Measurements from ENCODE around the gene TFAP2B.

Gene TFAP2B

DNA sequence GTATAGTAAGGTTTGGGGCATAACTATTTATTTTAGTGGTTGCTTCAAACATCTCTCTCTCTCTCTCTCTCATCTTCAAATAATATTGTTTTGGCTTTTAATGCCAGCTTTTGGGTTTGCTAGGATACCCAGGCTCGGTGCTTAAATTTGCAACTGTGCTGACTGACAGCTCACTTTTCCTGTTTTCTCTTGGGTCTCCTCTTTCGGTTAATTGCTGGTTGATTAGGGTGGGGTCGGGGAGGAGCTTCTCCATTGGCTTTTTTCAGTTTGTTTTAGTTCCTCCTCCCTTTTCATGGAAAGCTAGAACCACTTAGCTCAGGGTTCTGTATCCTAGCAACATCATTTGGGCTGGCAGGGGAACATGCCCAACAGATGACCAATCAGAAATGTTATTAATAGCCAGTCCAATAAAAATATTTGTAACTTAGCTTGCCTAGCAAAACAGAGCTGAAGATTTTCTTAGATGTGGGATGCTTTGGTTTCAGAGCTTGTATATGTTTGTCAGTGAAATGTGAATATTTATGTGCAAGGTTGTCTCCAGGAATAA lies 11.3 kb downstream of the TFAP2B start:
- Histone ChIP-seq H3K4me3 (no peak overlapping the region), H3K9me3 (no peaks in the 10 kb centered on the region), H3K27me3 (peaks cover 0 to 71% of the 10 kb centered on the region in 2 donors), H3K4me1 (no peaks in the 10 kb centered on the region), H3K36me3 (no peaks in the 10 kb centered on the region), H3K27ac (no peak overlapping the region)
- intact Hi-C loops (cut with DNase I; ENCODE audit: low total_unique reads) = loop anchor here (10.0 kb wide), 1 partner anchor 1485 kb away; no protein-coding TSS in a partner anchor
- DNase-seq = no peak
- TF ChIP-seq, protein P1, sequence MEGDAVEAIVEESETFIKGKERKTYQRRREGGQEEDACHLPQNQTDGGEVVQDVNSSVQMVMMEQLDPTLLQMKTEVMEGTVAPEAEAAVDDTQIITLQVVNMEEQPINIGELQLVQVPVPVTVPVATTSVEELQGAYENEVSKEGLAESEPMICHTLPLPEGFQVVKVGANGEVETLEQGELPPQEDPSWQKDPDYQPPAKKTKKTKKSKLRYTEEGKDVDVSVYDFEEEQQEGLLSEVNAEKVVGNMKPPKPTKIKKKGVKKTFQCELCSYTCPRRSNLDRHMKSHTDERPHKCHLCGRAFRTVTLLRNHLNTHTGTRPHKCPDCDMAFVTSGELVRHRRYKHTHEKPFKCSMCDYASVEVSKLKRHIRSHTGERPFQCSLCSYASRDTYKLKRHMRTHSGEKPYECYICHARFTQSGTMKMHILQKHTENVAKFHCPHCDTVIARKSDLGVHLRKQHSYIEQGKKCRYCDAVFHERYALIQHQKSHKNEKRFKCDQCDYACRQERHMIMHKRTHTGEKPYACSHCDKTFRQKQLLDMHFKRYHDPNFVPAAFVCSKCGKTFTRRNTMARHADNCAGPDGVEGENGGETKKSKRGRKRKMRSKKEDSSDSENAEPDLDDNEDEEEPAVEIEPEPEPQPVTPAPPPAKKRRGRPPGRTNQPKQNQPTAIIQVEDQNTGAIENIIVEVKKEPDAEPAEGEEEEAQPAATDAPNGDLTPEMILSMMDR (IDR thresholded peaks at IDR 0.05) = no peak

DNA sequence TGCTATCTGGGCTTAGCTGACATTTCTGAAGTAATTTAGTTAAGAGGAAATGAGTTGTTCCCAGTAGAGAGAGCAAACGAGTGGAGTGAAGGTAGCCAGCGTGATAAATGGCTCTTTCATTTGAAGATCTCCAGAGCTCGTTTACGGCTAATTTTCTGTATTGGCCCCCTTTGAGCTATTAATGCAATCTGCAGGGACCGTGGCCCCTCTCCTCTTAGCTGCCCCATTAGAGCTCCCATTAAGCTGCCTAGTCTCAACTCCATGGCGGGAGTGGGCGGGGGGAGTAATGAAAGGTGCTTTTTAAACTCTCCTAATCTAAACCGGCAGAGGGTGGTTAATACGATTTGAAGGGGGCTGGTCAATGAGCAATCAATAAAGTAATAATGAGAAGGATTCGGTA lies 12.5 kb downstream of the TFAP2B start:
- H3K4me3 ChIP-seq = no peak overlapping the region
- no peaks in the 10 kb centered on the region for H3K9me3 ChIP-seq
- peaks cover 0 to 71% of the 10 kb centered on the region in 2 donors for H3K27me3 ChIP-seq
- intact Hi-C loops (cut with DNase I; ENCODE audit: low total_unique reads) = no loop called here
- TF ChIP-seq, protein P1 (IDR thresholded peaks at IDR 0.05) = no peak
- DNase-seq = no peak
- no peak overlapping the region for H3K27ac ChIP-seq
- H3K4me1 ChIP-seq = no peaks in the 10 kb centered on the region
- H3K36me3 ChIP-seq = peaks cover 0 to under 1% (median 0%) of the 10 kb centered on the region in 3 donors

DNA sequence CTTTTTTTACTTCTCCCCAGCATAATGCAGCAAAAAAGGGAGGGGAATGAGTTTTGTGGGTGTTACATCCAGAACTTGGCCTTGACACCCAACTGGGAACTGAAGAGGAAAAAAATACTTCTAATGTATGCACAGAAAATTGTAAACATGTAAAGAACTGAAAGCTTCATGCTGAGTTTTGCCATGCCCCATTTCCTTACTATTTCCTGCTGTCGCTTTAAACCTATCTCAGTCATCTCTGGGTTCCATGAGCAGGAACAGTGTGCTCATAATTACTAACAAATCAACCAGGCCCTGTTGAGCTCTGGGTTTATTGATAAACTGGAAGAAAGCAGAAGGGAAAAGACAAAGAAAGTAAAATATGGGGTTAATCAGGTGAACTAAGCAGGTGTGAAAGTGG lies 14.2 kb downstream of the TFAP2B start:
- Histone ChIP-seq H3K4me3 (no peak overlapping the region), H3K4me1 (no peaks in the 10 kb centered on the region), H3K27me3 (peaks cover 0 to 71% of the 10 kb centered on the region in 2 donors), H3K9me3 (no peaks in the 10 kb centered on the region), H3K36me3 (peaks cover 0 to 3% (median 0%) of the 10 kb centered on the region in 3 donors), H3K27ac (no peak overlapping the region)
- TF ChIP-seq, protein P1 (IDR thresholded peaks at IDR 0.05) = no peak
- intact Hi-C loops (cut with DNase I; ENCODE audit: low total_unique reads) = no loop called here
- no peak for DNase-seq

DNA sequence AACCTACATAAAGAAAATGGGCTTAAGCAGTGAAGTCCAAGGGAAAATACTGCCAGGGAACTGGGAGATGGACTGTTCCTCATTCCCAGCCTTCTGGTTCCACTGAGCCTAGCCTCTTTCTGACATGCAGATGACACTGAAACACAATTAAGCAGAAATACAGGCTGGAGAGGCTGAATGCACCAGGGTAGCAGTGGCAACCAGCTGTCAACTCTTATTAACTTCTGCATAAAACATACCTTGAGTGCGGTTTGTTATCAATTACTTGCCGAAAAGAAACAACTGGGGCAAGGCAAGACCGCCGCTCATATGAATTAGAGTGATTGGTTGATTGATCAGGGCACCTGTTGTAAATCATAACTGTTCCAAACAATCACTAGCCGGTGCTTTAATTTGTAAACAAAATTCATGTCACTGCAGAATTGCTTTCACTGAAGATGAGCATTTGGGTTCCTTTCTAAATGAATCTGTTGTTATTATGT lies 16.3 kb downstream of the TFAP2B start:
- intact Hi-C loops (cut with DNase I; ENCODE audit: low total_unique reads) = no loop called here
- H3K4me3 ChIP-seq = no peak overlapping the region
- no peaks in the 10 kb centered on the region for H3K4me1 ChIP-seq
- TF ChIP-seq, protein P1 (IDR thresholded peaks at IDR 0.05) = no peak
- H3K27ac ChIP-seq = no peak overlapping the region
- peaks cover 0 to 82% of the 10 kb centered on the region in 2 donors for H3K27me3 ChIP-seq
- H3K9me3 ChIP-seq = no peaks in the 10 kb centered on the region
- H3K36me3 ChIP-seq = peaks cover 0 to 3% (median 0%) of the 10 kb centered on the region in 3 donors
- DNase-seq = no peak

DNA sequence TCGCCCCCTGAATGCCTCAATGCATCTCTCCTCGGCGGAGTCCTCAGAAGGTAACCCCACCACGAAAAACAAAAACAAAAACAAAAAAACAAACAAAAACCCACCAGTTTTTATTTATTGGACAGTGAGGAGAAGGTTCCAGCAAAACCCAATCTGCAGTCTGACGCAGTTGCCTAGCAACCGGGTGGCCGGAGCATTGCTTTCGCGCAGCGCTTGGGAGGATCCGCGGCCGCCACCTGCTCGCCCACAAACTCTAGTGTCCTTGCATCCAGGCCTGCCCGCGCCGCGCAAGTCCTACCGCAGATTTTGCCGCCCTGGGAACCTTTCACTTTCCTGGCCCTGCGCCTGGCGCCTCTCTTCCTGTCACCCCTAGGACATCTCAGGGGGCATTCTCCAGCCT lies 17.6 kb downstream of the TFAP2B start:
- H3K4me3 ChIP-seq = no peak overlapping the region
- H3K9me3 ChIP-seq = no peaks in the 10 kb centered on the region
- TF ChIP-seq, protein P1 (IDR thresholded peaks at IDR 0.05) = no peak
- peaks cover 0 to 82% of the 10 kb centered on the region in 2 donors for H3K27me3 ChIP-seq
- H3K4me1 ChIP-seq = no peaks in the 10 kb centered on the region
- H3K27ac ChIP-seq = no peak overlapping the region
- no peak for DNase-seq
- intact Hi-C loops (cut with DNase I; ENCODE audit: low total_unique reads) = no loop called here
- peaks cover 0 to 3% (median 0%) of the 10 kb centered on the region in 3 donors for H3K36me3 ChIP-seq
